ENCODE results near the gene SACM1L.
"Not testable (repeated sequence)": the region's sequence is repeated elsewhere in the genome, so short reads cannot be mapped to it uniquely, and the experiment has no call there.

The SACM1L gene

GRCh38 chr3:45693941-45694521 is 4.8 kb downstream of the SACM1L start:
- DNase-seq, result no peak

GRCh38 chr3:45695166-45695565 is 6.0 kb downstream of the SACM1L start:
- DNase-seq, result not testable (repeated sequence)

DNA sequence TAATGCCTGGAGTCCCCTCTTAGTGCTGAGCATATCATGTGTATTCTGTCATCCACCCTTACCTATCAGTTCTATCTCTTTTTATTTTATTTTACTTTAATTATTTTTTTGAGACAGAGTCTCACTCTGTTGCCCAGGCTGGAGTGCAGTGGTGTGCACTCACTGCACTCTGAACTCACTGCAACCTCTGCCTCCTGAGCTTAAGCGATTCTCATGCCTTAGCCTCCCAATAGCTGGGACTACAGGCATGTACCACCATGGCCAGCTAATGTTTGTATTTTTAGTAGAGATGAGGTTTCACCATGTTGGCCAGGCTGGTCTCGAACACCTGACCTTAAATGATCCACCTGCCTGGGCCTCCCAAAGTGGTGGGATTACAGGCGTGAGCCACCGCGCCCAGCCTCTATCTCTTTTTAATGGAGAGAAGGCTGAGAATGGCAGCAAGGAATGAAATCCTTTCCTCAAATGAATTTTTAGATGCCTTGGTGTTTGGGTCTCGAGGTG is 11.4 kb downstream of the SACM1L start:
- DNase-seq, result no peak

- no peak for DNase-seq
These were observed 12.1 kb downstream of the SACM1L start for GRCh38 chr3:45701172-45701867.

DNA sequence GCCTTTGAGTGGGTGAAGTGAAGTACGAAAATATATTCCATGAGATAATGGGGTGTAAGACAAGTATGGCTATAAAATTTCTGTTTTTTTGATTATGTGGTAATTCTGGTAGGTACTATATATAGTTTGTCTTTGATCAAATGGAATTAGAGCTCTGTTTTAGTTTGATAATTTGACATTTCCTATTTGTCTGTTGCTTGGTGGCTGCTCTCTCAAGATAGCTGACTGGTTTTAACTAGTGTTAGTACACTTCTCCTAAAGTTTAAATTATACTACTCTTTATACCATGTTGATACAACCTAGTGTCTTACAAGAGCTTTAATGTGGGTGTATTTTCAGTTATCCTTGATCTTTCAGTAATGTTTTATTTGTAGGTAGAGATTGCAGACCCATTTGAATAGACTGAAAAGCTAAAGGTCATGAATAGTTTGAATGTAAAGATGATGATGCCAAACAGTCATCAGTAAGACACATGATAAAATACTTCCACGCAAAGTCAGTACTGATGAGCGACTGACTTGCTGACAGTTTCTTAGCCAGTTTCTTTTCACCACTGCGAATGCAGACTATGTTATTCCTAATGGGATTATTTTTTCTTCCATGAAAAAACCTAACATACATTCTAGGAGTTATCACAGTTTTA is 15.2 kb downstream of the SACM1L start:
- no peak for DNase-seq

DNA sequence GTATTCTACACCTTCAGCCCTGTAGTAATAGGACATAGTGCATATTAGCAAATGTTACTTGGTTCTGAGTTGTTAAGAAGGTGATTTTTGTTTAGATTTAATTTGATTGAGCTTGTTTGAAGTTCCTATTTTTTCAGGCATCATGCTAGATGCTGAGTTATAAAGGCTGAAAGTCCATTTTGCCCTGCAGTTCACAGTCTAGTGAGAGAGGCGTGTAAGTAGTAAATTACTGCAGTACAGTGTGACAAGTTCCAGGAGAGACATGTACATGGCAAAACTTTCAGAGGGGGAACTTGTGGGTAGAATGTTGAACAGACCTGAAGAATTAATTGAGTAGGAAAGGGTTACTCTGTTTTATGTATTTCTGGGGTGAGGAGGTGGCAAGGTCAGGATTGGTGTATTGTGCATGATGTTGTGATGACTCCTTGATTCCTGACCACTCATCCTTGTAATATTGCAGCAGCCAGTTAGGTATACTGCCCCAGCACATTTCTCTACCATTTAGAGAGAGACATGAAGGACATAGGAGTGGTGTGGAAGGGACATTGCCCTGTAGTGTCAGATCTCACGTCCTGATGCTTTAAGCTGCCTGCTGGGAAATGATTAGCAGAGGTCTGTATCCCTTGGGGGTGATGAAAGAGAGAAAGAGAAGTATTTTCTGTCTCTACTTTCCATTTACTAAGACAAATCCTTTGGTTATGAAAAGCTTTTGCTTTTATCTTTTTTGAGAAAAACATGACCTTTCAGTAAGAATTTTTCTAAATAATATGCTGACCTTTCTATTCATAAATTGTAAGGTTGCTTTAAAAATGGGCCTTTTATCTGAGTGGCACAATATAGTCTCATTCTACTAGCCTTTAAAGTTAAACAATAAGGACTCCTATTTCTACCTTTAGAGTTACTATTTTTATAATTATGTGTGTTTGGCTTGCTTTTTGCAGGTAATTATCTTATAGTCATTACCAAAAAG is 16.9 kb downstream of the SACM1L start:
- no peak for DNase-seq

GRCh38 chr3:45711931-45712330 is 22.7 kb downstream of the SACM1L start:
- no peak for DNase-seq

GRCh38 chr3:45712434-45713110 is 23.4 kb downstream of the SACM1L start:
- no peak for DNase-seq

DNA sequence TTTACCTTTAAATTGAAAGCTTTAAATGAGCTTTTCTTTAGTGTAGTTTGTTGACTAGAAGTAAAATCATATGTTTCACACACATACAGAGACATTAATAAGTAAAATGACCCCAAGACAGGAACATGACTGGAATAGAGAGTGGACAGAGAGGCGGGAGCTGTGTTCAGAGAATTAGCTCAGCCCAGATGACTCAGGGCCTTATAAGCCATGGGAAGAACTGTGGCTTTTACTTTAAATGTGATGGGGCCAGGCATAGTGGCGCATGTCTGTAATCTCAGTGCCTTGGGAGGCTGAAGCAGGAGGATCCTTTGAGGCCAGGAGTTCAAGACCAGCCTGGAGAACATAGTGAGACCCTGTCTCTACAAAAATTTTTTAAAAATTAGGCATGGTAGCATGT is 26.7 kb downstream of the SACM1L start:
- no peak for DNase-seq

DNA sequence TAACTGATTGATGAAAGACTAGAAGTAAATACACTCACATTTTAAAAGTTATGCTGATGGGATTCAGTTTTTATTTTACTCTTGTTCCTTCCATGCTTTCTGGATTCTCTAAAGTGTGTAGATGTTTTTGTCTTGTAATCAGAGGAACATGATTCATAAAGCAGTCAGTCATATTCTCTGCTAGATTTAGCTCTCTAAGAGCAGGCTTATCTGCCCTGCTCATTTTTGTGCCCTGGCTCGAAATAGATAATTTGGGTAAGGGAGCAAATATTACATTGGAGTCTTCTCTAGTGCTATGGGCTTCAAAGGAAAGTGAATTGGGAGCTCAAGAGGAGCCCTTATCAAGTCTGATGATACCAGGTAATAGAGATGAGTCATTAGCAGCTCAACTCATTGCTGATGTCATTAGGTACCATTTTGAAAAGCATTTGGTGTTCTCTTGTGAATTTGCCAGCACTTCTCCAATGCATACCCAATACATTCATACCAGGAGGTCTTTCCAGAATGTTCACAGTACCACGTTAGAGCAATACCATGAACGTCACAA is 27.7 kb downstream of the SACM1L start:
- DNase-seq, result no peak

- DNase-seq, result no peak
These were observed 30.7 kb downstream of the SACM1L start for GRCh38 chr3:45719655-45720487.

DNA sequence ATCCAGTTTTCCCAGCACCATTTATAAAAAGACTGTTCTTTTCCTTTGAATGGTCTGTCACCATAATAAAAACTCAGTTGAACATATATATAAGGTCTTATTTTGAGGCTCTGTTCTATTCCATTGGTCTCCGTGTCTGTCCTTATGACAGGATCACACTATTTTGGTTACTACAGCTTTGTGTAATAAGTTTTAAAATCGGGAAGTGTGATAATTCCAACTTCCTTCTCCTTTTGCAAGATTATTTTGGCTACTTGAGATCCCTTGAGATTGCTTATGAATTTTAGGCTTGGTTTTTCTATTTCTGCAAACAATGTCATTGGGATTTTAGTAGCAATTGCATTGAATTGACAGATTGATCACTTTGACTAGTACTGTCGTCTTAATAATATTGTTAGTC is 35.7 kb downstream of the SACM1L start:
- no peak for DNase-seq

GRCh38 chr3:45729614-45730013 is 40.4 kb downstream of the SACM1L start:
- no peak for DNase-seq

DNA sequence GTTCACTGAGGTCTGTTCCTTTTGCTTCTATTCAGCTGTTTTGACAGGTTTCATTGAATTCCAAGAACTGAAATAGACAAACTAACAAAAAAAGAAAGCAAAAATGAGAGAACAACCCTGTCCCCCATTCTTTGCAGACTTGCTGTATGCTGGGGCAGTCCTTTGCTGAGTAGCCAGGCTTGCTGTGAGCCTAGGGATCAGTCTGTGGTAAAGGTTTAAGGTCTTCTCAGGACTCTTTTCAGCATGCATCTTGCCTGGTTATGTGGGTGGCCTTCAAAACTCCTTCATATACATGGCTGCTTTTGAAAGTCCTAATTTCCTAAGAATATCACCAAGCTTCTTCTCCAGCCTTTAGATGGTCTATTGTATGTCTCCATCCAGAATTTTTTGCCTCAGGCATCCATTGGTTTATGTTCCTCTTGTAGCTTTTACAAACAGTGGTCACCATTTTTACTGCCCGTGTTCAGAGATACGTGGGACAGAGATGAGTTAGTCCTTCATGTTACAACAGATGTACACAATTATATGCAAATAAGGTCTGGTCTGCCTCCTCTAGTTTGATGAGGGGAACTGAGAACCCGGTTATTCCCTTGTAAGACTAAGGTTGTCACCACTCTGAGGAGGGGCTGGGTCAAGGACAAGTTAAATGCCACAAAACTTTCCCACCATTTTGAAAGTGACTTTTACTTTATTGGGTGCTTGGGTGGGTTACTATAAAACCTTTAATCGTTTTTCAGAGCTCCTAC is 41.4 kb downstream of the SACM1L start:
- DNase-seq, result no peak

DNA sequence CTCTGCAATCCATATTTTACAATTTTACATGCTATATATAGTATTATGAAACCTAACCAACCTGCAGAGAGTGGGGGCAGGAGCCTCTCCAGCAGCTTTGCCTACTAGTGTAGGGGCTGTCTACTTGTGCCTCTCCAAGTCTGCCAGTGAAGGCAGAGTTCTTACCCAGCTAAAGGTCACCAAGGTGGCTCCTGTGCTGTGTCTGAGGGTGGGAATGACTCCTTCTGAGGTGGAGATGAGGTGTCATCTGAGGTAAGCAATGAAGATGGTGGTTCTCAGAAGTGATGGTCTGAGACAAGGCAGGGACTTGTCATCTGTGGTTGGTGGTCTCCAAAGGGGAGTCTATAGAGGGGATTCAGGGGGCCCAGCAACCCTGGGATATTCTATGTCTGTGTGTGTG is 47.5 kb downstream of the SACM1L start:
- DNase-seq, result no peak

DNA sequence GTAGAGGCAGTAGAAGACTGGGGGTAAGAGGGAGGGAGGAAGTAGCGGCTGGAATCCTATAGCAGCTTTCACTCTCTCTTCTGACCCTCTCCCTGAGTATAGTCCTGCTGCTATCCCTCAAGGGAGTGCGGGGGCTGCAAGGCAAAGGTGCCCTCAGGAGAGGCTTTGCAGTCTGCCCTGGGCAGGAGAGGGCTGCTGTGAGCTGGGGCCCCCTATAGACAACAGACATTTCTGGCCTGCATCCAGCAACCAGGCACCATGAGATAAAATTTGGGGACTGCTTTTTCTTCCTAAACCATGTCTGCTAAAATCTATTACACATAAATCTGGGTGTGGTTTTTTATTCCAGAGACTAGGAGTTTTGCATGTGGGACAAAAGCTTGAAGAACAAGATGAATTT is 48.0 kb downstream of the SACM1L start:
- no peak for DNase-seq

DNA sequence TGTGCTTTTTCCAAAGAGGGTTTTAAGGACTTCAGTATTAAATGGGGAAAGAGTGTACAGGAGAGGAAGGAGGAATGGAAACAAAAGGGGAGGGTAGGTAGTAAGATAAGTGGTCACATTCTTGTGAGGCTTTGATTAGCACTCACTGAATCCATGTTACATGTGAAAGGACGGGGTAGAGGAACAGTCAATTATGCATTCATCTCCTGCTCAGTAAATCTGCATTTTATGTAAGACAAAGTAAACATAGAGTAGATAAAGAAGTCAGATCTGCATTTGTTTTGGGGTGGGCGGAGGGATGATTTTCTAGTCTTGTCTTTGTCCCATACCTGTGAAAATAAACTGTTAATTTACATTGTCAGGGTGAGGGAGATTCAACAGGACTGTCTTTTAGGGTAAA is 50.8 kb downstream of the SACM1L start:
- DNase-seq, result no peak

DNA sequence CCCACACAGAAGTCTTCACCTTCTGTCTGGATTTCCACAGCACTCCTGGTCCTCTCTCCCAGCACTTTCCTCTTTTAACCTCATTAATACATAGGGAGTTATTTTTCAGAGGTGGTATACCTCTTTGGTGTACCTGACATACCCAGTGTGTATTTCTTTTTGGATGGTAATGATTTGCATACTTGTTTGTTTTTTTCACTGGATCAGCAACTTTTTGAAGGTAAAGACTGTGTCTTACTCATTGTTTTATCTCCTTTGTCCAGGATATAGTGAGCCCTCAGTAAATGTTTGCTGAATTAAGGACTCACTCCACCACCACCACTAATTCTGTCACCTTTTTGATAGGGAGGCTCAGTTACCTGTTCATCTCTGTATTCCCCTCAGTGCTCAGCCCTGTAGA is 52.1 kb downstream of the SACM1L start:
- DNase-seq, result no peak

GRCh38 chr3:45741742-45742460 is 52.7 kb downstream of the SACM1L start:
- no peak for DNase-seq
